GM12878 (cell line): ENCODE data around the gene SNRNP27. TPM values are rescaled to one million over a fixed set of nuclear protein-coding genes. Genes with fewer than 3 reads are reported as not detected.

Source experiments
- ATF2 ChIP-seq: IDR thresholded peaks from 2 replicates; pipeline ENCODE4 v1.6.1; 2012; ENCODE audit warnings: low read length, inconsistent platforms
- HDGF ChIP-seq: fragments of 450-650 bp; IDR thresholded peaks from 2 replicates; pipeline ENCODE4 v1.6.1; 2016; ENCODE audit warnings: antibody characterized with exemption
- MXI1 ChIP-seq: fragments of 150-350 bp; IDR thresholded peaks from 2 replicates; pipeline ENCODE4 v1.6.1; 2011; ENCODE audit warnings: low read depth, mild to moderate bottlenecking, inconsistent platforms, low read length, improper control_type of control experiment
- REST ChIP-seq: IDR thresholded peaks from 2 replicates; pipeline ENCODE4 v1.6.1; 2012; ENCODE audit warnings: mild to moderate bottlenecking, low read depth, low read length
- SKIL ChIP-seq: fragments of 450-650 bp; IDR thresholded peaks from 2 replicates; pipeline ENCODE4 v1.6.1; 2017; ENCODE audit warnings: mild to moderate bottlenecking, low read depth, inconsistent platforms; ENCODE audit not compliant: poor library complexity, severe bottlenecking
- ZBTB11 ChIP-seq: fragments of 450-650 bp; formaldehyde crosslinking; IDR thresholded peaks from 2 replicates; pipeline ENCODE4 v1.5.0; 2022; ENCODE audit warnings: mild to moderate bottlenecking, missing genetic modification characterization
- polyA plus RNA-seq, 11 experiments: library from polyadenylated mRNA; depleted of rRNA in 4 of 11; unstranded in 6 of 11; stranded (reverse) in 5 of 11; fragments of >200 nt; fragmentation: Nextera tagmentation in 4 of 11; fragmentation: Illumina TruSeq in 1 of 11; extraction: Ambion mirVana in 4 of 11; extraction: Trizol in 1 of 11; gene quantifications; 1 replicate in 1 of 11; 2 replicates in 10 of 11; pipeline versions ENCODE4 v1.2.1 to v1.2.3, GENCODE V29; 2011 to 2016; ENCODE audit warnings: inconsistent platforms in 2 of 11, missing spikeins in 2 of 11, low read depth in 1 of 11
- total RNA-seq, 4 experiments: library from RNA; depleted of rRNA in 3 of 4; stranded (reverse); fragments of >200 nt in 3 of 4; fragmentation: Illumina TruSeq in 1 of 4; extraction: Trizol in 1 of 4; gene quantifications; 2 replicates each; pipeline versions ENCODE4 v1.2.1 to v1.2.3, GENCODE V29; 2013 to 2021

Gene SNRNP27
- total and polyA plus RNA-seq, 10 of the 15 experiments (the other 5 are each of a cell fraction or from before 2014, with no cell fraction given), result 30.6 to 89.5 (median 49.2) TPM

GRCh38 chr2:69947325-69947931 lies 53.7 kb downstream of the SNRNP27 start (continued):
- TF ChIP-seq SKIL (no peak), REST (no peak), HDGF (no peak), ATF2 (no peak), MXI1 (no peak), ZBTB11 (no peak)
- TF ChIP-seq, all 136 proteins: peak for 0
